Fibroblast of lung (primary cell): Measurements from ENCODE around the gene SLC12A4.

Experiments
- EZH2 ChIP-seq: IDR thresholded peaks from 2 replicates; pipeline ENCODE4 v1.5.1; 2012; ENCODE audit warnings: low read length, control low read depth, mild to moderate bottlenecking; ENCODE audit errors: missing control alignments
- TF ChIP-seq, protein P1 (sequence below), 2 donors: IDR thresholded peaks in 1 of 2; conservative IDR thresholded peaks in 1 of 2; 1 replicate in 1 of 2; 2 replicates in 1 of 2; pipeline ENCODE4 v1.5.1; 2011 to 2012; ENCODE audit warnings: low read length in 2 of 2, control low read depth in 1 of 2, inconsistent platforms in 1 of 2, low read depth in 1 of 2, mild to moderate bottlenecking in 1 of 2

DNA sequence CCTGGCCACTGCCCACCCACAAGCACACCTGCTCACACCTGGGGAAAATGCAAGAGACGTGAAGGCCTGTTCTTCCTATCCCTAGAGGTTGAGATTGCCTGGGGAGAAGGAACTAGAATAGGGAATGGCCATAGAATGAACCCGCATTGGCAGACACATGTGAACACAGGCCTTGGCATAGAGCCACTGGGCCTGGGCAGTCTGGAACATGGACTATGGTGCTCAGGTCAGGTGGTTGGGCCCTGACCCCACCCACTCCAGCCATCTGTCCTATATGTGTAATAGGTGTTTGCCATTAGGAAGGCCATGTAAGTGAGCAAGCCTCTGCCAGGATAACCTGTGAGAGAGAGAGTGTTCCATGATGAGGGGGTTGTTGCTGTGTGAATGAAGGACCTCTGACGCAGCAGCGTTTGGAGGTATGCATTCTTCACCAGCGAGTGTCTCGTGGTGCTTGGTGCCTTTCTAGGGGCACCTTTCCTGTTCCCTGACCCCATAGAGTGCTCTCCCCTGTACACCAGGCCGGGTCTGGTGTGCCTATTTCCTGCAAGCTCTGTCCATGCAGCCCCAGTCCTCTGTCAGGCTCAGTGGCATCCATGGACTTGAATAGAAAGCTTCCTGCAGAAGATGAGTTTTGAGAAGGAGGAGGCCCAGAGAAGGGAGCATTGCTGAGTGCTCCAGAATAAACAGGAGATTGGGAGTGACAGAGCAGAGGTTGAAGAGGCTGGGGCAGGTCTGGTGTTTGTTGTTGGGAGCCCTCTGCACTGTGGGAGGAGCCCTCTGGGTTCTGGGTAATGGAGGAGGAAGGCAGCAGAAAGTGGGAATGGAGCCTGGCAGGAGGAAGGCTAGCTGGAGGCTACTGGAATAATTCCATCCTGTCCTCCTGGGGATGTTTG lies 52.4 kb downstream of the SLC12A4 start:
- TF ChIP-seq, protein P1, sequence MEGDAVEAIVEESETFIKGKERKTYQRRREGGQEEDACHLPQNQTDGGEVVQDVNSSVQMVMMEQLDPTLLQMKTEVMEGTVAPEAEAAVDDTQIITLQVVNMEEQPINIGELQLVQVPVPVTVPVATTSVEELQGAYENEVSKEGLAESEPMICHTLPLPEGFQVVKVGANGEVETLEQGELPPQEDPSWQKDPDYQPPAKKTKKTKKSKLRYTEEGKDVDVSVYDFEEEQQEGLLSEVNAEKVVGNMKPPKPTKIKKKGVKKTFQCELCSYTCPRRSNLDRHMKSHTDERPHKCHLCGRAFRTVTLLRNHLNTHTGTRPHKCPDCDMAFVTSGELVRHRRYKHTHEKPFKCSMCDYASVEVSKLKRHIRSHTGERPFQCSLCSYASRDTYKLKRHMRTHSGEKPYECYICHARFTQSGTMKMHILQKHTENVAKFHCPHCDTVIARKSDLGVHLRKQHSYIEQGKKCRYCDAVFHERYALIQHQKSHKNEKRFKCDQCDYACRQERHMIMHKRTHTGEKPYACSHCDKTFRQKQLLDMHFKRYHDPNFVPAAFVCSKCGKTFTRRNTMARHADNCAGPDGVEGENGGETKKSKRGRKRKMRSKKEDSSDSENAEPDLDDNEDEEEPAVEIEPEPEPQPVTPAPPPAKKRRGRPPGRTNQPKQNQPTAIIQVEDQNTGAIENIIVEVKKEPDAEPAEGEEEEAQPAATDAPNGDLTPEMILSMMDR (conservative IDR thresholded peaks at IDR 0.05 in 1 of 2, IDR thresholded peaks at IDR 0.05 in 1 of 2; ENCODE audit: low read depth in 1 of 2, low read length in 2 of 2) = no peak
- TF ChIP-seq EZH2 = no peak
